ENCODE results near the gene SLC35G6.

DNA sequence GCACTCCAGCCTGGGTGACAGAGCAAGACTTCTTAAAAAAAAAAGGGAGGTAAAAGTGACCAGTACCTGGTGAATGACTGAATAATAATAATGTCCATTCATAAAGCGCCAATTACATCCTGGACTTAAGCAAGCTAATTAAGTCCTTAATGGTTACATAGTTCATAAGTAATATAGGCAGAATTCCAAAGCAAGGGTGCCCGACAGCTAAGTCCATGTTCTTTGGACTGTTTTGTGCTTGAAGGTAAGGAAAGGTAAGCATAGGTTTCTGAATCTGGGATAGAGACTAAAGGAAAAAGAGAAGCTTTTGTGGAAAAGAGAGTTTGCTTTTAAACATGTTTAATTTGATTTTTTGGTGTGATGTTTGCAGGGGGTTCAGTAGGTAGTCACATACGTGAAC, 12.7 kb downstream of the SLC35G6 start:
- TF ChIP-seq POLR2A (IDR thresholded peaks at IDR 0.05; ENCODE audit: low read depth, low read length) (no peak), PAX5 (IDR thresholded peaks at IDR 0.05; ENCODE audit: insufficient read depth, low read length, severe bottlenecking) (no peak), POLR2AphosphoS5 (IDR thresholded peaks at IDR 0.05; ENCODE audit: low read depth, low read length) (no peak), SPI1 (IDR thresholded peaks at IDR 0.05; ENCODE audit: low read depth, low read length) (no peak)
